Measurements from ENCODE around the gene RWDD2A. TPM values are rescaled to one million over a fixed set of nuclear protein-coding genes. Genes with fewer than 3 reads are reported as not detected.

The RWDD2A gene
- total RNA-seq, 2 experiments from 2014 or later = 1.4 TPM

Other genes starting within 250 kb of the RWDD2A start
- 1 to 10 TPM; 4.3 to 4.6 TPM for gene UBE3D, start 127.5 kb upstream of the RWDD2A start, total RNA-seq
- 1 to 10 TPM; 5.0 to 6.5 TPM for gene DOP1A, start 125.7 kb upstream of the RWDD2A start, total RNA-seq
- 10 to 100 TPM; 17.0 to 19.8 TPM for gene PGM3, start 92 bp upstream of the RWDD2A start, total RNA-seq
- not detected for gene ME1, start 237.7 kb downstream of the RWDD2A start, total RNA-seq